Panc1 (cell line): ENCODE measurements around the gene TNIK. TPM values are rescaled to one million over a fixed set of nuclear protein-coding genes. Genes with fewer than 3 reads are reported as not detected.

Experiments used
- ATAC-seq: fragments of 200-7000 bp; cut with Tn5 transposase; 2 replicates; pipeline ENCODE4 v1.9.1; 2020; ENCODE audit warnings: mild to moderate bottlenecking, moderate library complexity
- BruUV-seq: library from RNA; stranded (reverse); fragments of 400-500 nt; replicated peaks from 2 replicates; lab custom pipeline; 2021; lab: Mats Ljungman, UMichigan
- CTCF ChIA-PET: fragments of 300-600 bp; sonication (Branson Sonifier 250); formaldehyde crosslinking; loops from one replicate; lab custom pipeline; 2022; ENCODE audit warnings: antibody characterized with exemption; lab: Charles Lee
- POLR2A ChIA-PET: fragments of 300-600 bp; sonication (Branson Sonifier 250); formaldehyde crosslinking; loops from one replicate; lab custom pipeline; 2022; ENCODE audit warnings: antibody characterized with exemption; lab: Charles Lee
- DNase-seq: peaks from one replicate; pipeline ENCODE4 v3.0.0-alpha.2; 2010; ENCODE audit warnings: low read depth, low spot score
- H3K27ac ChIP-seq: 2 replicates; pipeline ENCODE4 v1.5.1; 2011; ENCODE audit warnings: mild to moderate bottlenecking, low read length, inconsistent platforms
- H3K27me3 ChIP-seq: fragments of 200-500 bp; sonication (Bioruptor generic); 2 replicates; pipeline ENCODE4 v1.6.0; 2014; ENCODE audit warnings: low read length, inconsistent platforms; ENCODE audit not compliant: control insufficient read depth, insufficient read depth
- H3K36me3 ChIP-seq: fragments of 200-500 bp; sonication (Bioruptor generic); 2 replicates; pipeline ENCODE4 v1.5.1; 2014; ENCODE audit warnings: inconsistent platforms, mild to moderate bottlenecking, low read length, moderate library complexity; ENCODE audit not compliant: control insufficient read depth, insufficient read depth
- H3K4me1 ChIP-seq: 2 replicates; pipeline ENCODE4 v1.5.1; 2011; ENCODE audit warnings: inconsistent platforms, mild to moderate bottlenecking, low read length, moderate library complexity; ENCODE audit not compliant: control insufficient read depth, insufficient read depth
- H3K4me3 ChIP-seq, 2 experiments: 2 replicates each; pipeline ENCODE4 v1.5.1; 2011 to 2012; ENCODE audit warnings: low read depth in 2 of 2, low read length in 2 of 2, mild to moderate bottlenecking in 2 of 2, inconsistent platforms in 1 of 2, moderate library complexity in 1 of 2
- H3K9me3 ChIP-seq: fragments of 200-500 bp; sonication (Bioruptor generic); 2 replicates; pipeline ENCODE4 v1.5.1; 2014; ENCODE audit warnings: low read depth, mild to moderate bottlenecking, inconsistent platforms, low read length, moderate library complexity; ENCODE audit not compliant: control insufficient read depth, insufficient read depth
- POLR2AphosphoS5 ChIP-seq: IDR thresholded peaks from 2 replicates; pipeline ENCODE4 v1.6.1; 2012; ENCODE audit warnings: mild to moderate bottlenecking, low read depth, low read length, moderate library complexity
- SIN3A ChIP-seq: IDR thresholded peaks from 2 replicates; pipeline ENCODE4 v1.6.1; 2012; ENCODE audit warnings: low read depth, mild to moderate bottlenecking, low read length, moderate library complexity, borderline replicate concordance; ENCODE audit not compliant: insufficient read depth
- TCF7L2 ChIP-seq: IDR thresholded peaks from 2 replicates; pipeline ENCODE4 v1.6.1; 2011; ENCODE audit warnings: mild to moderate bottlenecking, low read depth, low read length, inconsistent platforms
- in situ Hi-C: cut with HindIII; loops from 2 replicates; pipeline ENCODE4 v1.10.0; 2016; ENCODE audit warnings: low sequenced_read_pairs, low pct_unique_long_range_greater_than_20kb
- intact Hi-C: fragments of 100-400 bp; cut with micrococcal nuclease; formaldehyde crosslinking; loops from one replicate; pipeline ENCODE4 v1.10.0; 2022; ENCODE audit not compliant: unreplicated experiment
- total RNA-seq: library from RNA; stranded (reverse); gene quantifications from one replicate; pipeline ENCODE4 v1.2.1, GENCODE V29; 2021; ENCODE audit not compliant: unreplicated experiment
- TF ChIP-seq, protein P1 (sequence below), 2 experiments: IDR thresholded peaks; 2 replicates each; pipeline ENCODE4 v1.6.1; 2011 to 2012; ENCODE audit warnings: low read depth in 2 of 2, control low read depth in 1 of 2, low read length in 1 of 2, mild to moderate bottlenecking in 1 of 2, moderate library complexity in 1 of 2; ENCODE audit not compliant: insufficient read depth in 1 of 2
- TF ChIP-seq, protein P2 (sequence below): fragments of 450-650 bp; IDR thresholded peaks from 2 replicates; pipeline ENCODE4 v1.5.1; 2017; ENCODE audit warnings: mild to moderate bottlenecking

The TNIK gene
- total RNA-seq, 1 experiment from 2014 or later: 1.9 TPM

DNA sequence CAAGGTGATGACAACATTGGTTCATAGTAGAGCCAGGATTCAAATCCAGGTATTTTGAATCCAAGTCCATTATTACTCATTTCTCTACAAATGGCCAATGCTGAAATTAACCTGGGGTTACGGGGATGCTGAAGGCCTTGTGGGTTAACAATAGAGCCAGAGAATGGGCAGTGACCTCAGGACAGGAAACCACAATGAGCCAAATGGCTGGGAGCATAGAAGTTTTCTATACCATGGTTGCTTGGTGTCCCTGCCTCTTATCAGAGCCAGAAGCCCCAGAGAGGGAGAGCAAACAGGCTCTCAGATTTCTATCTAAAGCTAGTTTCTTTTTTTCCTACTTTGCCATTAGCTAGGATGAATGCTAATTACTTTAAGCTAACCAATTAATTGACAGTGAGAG is 82.3 kb downstream of the TNIK start:
- Histone ChIP-seq H3K27me3 (no peaks in the 10 kb centered on the region), H3K27ac (no peak overlapping the region), H3K36me3 (no peaks in the 10 kb centered on the region), H3K9me3 (no peaks in the 10 kb centered on the region), H3K4me1 (no peaks in the 10 kb centered on the region), H3K4me3 (no peak overlapping the region)
- ATAC-seq (no peak), DNase-seq (no peak)
- BruUV-seq: no TSS peak
- CTCF ChIA-PET: no interaction called here
- in situ Hi-C loops: no loop called here
- TF ChIP-seq, protein P1, sequence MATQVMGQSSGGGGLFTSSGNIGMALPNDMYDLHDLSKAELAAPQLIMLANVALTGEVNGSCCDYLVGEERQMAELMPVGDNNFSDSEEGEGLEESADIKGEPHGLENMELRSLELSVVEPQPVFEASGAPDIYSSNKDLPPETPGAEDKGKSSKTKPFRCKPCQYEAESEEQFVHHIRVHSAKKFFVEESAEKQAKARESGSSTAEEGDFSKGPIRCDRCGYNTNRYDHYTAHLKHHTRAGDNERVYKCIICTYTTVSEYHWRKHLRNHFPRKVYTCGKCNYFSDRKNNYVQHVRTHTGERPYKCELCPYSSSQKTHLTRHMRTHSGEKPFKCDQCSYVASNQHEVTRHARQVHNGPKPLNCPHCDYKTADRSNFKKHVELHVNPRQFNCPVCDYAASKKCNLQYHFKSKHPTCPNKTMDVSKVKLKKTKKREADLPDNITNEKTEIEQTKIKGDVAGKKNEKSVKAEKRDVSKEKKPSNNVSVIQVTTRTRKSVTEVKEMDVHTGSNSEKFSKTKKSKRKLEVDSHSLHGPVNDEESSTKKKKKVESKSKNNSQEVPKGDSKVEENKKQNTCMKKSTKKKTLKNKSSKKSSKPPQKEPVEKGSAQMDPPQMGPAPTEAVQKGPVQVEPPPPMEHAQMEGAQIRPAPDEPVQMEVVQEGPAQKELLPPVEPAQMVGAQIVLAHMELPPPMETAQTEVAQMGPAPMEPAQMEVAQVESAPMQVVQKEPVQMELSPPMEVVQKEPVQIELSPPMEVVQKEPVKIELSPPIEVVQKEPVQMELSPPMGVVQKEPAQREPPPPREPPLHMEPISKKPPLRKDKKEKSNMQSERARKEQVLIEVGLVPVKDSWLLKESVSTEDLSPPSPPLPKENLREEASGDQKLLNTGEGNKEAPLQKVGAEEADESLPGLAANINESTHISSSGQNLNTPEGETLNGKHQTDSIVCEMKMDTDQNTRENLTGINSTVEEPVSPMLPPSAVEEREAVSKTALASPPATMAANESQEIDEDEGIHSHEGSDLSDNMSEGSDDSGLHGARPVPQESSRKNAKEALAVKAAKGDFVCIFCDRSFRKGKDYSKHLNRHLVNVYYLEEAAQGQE (IDR thresholded peaks at IDR 0.05; ENCODE audit: insufficient read depth in 1 of 2, low read depth in 2 of 2, low read length in 1 of 2): no peak
- no peak for TF ChIP-seq SIN3A
- TF ChIP-seq POLR2AphosphoS5: no peak
- TF ChIP-seq, protein P2, sequence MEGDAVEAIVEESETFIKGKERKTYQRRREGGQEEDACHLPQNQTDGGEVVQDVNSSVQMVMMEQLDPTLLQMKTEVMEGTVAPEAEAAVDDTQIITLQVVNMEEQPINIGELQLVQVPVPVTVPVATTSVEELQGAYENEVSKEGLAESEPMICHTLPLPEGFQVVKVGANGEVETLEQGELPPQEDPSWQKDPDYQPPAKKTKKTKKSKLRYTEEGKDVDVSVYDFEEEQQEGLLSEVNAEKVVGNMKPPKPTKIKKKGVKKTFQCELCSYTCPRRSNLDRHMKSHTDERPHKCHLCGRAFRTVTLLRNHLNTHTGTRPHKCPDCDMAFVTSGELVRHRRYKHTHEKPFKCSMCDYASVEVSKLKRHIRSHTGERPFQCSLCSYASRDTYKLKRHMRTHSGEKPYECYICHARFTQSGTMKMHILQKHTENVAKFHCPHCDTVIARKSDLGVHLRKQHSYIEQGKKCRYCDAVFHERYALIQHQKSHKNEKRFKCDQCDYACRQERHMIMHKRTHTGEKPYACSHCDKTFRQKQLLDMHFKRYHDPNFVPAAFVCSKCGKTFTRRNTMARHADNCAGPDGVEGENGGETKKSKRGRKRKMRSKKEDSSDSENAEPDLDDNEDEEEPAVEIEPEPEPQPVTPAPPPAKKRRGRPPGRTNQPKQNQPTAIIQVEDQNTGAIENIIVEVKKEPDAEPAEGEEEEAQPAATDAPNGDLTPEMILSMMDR: no peak
- no peak for TF ChIP-seq TCF7L2
- POLR2A ChIA-PET: no interaction called here
- intact Hi-C loops: no loop called here

DNA sequence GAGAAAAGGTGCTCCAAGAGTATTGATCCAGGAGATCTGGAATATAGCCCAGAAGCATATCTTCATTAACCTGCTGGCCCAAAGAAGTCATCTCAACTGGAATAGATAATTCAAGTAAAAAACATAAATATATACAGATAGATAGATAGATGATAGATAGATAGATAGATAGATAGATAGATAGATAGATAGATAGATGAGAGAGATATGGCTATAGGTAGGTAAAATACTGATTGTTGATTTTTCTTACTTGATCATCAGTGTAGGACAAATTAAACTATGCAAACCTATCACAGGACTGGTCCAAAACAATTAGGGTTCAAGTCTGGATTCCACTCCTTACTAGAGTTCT is 83.6 kb downstream of the TNIK start:
- DNase-seq (no peak), ATAC-seq (no peak)
- ChIA-PET POLR2A (no interaction called here), CTCF (no interaction called here)
- Histone ChIP-seq H3K27ac (no peak overlapping the region), H3K4me3 (no peak overlapping the region), H3K27me3 (no peaks in the 10 kb centered on the region), H3K36me3 (no peaks in the 10 kb centered on the region), H3K9me3 (no peaks in the 10 kb centered on the region), H3K4me1 (no peaks in the 10 kb centered on the region)
- in situ Hi-C loops: no loop called here
- intact Hi-C loops: no loop called here
- TF ChIP-seq, protein P2: no peak
- TF ChIP-seq TCF7L2: no peak
- BruUV-seq: no TSS peak
